ENCODE data around the gene SMC3.
"Not testable (repeated sequence)": the region's sequence is repeated elsewhere in the genome, so short reads cannot be mapped to it uniquely, and the experiment has no call there.

Gene SMC3

DNA sequence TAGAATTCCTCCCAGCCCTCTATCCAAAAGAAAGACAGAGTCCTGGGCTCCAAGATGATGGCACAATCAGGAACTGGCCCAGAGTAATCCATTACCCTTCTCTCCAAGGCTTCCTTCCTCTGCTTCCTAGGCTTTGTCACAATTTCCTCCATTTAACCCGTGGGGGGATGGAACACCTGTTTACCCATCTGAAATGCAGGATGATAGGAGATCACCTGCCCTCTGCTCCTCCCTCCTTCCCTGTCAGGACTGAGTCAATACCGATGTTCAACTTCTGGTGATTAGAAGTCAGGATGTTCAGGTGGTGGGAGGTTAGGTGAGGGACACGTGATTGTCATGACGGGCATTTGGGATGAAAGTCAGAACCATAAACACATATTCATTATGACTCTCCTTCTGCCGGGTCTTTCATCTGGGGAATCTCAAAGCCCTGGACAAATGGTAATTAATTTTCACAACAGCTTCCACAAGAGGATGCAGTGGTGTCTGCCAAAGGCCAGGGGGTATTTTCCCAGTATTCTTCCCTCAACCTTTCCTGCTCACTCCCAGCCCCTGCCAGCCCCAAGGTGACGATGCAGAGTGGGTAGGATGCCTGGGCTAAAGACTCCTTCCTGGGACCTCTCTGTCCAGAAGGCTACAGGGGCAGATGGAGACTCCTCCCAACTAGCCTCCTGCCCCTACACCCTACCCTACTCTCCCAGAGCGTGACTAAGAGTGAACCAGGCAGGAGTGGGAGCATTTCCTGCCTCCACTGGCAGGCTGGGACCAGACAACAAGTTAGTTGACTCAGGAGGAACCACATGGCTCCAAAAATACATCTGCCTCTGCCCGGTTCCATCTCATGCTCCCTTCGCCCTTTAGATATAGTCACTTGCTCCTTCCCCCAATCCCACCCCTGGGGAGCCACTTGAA lies 41.9 kb upstream of the SMC3 start:
- H3K9me3 Mint-ChIP-seq = no peaks in the 10 kb centered on the region
- no peak overlapping the region for H3K27ac Mint-ChIP-seq
- no peak for TF ChIP-seq CTCF (IDR thresholded peaks at IDR 0.05)
- no peak for DNase-seq
- no peak overlapping the region for H3K4me3 Mint-ChIP-seq
- H3K27me3 Mint-ChIP-seq (ENCODE audit: low read depth, poor library complexity) = peaks cover 15% of the 10 kb centered on the region
- no peaks in the 10 kb centered on the region for H3K36me3 Mint-ChIP-seq (ENCODE audit: low read depth)
- H3K4me1 Mint-ChIP-seq = peaks cover 14% of the 10 kb centered on the region

DNA sequence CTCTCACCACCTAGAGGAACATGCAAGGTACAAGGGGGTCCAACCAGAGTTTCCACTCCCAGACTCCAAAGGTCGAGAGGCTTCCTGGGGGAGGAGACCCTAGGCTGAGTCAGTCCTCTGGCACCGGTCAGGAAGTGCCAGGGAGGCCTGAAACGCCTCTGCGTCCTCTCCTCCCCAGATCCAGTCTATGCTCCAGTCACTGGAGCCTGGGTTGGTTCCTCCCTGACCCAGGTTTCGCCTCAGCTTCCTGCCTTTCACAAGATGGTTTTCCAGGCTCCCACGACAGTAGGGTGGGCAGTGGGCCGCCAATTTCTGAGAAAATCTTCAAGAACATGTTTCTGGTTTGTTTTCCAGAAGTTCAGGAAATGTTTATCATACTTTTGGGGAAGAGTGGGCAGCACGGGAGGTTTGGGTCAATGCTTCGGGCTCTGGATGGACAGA lies 39.7 kb upstream of the SMC3 start:
- peaks cover 15% of the 10 kb centered on the region for H3K27me3 Mint-ChIP-seq (ENCODE audit: low read depth, poor library complexity)
- no peak overlapping the region for H3K4me3 Mint-ChIP-seq
- H3K9me3 Mint-ChIP-seq = no peaks in the 10 kb centered on the region
- DNase-seq = no peak
- H3K36me3 Mint-ChIP-seq (ENCODE audit: low read depth) = no peaks in the 10 kb centered on the region
- peaks cover 24% of the 10 kb centered on the region for H3K4me1 Mint-ChIP-seq
- TF ChIP-seq CTCF (IDR thresholded peaks at IDR 0.05) = no peak
- H3K27ac Mint-ChIP-seq = no peak overlapping the region

GRCh38 chr10:110528224-110528996 lies 39.1 kb upstream of the SMC3 start:
- no peak overlapping the region for H3K27ac Mint-ChIP-seq
- no peak overlapping the region for H3K4me3 Mint-ChIP-seq
- TF ChIP-seq CTCF (IDR thresholded peaks at IDR 0.05) = no peak
- H3K27me3 Mint-ChIP-seq (ENCODE audit: low read depth, poor library complexity) = peaks cover 15% of the 10 kb centered on the region
- H3K9me3 Mint-ChIP-seq = no peaks in the 10 kb centered on the region
- no peak for DNase-seq
- H3K36me3 Mint-ChIP-seq (ENCODE audit: low read depth) = no peaks in the 10 kb centered on the region
- peaks cover 27% of the 10 kb centered on the region for H3K4me1 Mint-ChIP-seq

DNA sequence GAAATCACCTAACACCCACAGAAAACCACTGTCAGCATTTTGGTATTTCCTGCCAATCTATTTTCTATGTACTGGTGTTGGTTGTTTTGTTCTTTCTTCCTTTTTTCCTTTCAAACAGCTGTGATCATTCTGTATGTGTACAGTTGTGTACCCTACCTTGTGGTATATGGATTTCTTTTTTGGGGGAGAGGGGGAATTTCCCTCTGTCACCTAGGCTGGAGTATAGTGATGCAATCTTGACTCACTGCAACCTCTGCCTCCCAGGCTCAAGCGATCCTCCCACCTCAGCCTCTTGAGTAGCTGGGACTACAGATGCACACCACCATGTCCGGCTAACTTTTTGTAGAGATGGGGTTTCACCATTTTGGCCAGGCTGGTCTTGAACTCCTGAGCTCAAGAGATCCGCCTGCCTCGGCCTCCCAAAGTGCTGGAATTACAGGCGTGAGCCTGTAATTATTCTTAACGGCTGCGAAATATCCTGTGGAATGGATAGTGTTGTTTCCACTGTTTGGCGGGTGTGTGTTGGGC lies 38.4 kb upstream of the SMC3 start:
- Mint-ChIP-seq H3K4me1 (peaks cover 25% of the 10 kb centered on the region), H3K27me3 (ENCODE audit: low read depth, poor library complexity) (peaks cover 15% of the 10 kb centered on the region)
- H3K27ac Mint-ChIP-seq; H3K36me3 Mint-ChIP-seq (ENCODE audit: low read depth); DNase-seq; H3K9me3 Mint-ChIP-seq; H3K4me3 Mint-ChIP-seq: not testable (repeated sequence)

- Mint-ChIP-seq H3K9me3 (no peaks in the 10 kb centered on the region), H3K4me3 (peak overlapping the region; percentile 66), H3K4me1 (peaks cover 29% of the 10 kb centered on the region), H3K27ac (no peak overlapping the region), H3K36me3 (ENCODE audit: low read depth) (no peaks in the 10 kb centered on the region), H3K27me3 (ENCODE audit: low read depth, poor library complexity) (peaks cover 15% of the 10 kb centered on the region)
- no peak for TF ChIP-seq CTCF (IDR thresholded peaks at IDR 0.05)
- DNase-seq = no peak
These were observed 37.9 kb upstream of the SMC3 start for GRCh38 chr10:110529596-110530011.

- no peak for TF ChIP-seq CTCF (IDR thresholded peaks at IDR 0.05)
- H3K9me3 Mint-ChIP-seq = no peaks in the 10 kb centered on the region
- peaks cover 31% of the 10 kb centered on the region for H3K4me1 Mint-ChIP-seq
- peaks cover 15% of the 10 kb centered on the region for H3K27me3 Mint-ChIP-seq (ENCODE audit: low read depth, poor library complexity)
- no peak overlapping the region for H3K27ac Mint-ChIP-seq
- no peaks in the 10 kb centered on the region for H3K36me3 Mint-ChIP-seq (ENCODE audit: low read depth)
- peak overlapping the region; percentile 66 for H3K4me3 Mint-ChIP-seq
- DNase-seq = peak; percentile 74
These were observed 37.2 kb upstream of the SMC3 start for GRCh38 chr10:110530131-110530831.

Data from nephron progenitor cell (in vitro differentiated cells).